Testis (tissue), 2 donors: ENCODE measurements around the gene PRKN.

Experiments used
- POLR2A ChIP-seq: fragments of 450-650 bp; IDR thresholded peaks from one replicate; pipeline ENCODE4 v1.6.1; 2017; ENCODE audit warnings: antibody characterized with exemption, mild to moderate bottlenecking, moderate library complexity
- TF ChIP-seq, protein P1 (sequence below), 3 experiments: fragments of 450-650 bp in 2 of 3; fragments of 200-600 bp in 1 of 3; sonication (generic) in 1 of 3; IDR thresholded peaks; one replicate each; pipeline ENCODE4 v1.5.1; 2016 to 2019; ENCODE audit warnings: antibody characterized with exemption in 3 of 3, mild to moderate bottlenecking in 2 of 3, moderate library complexity in 1 of 3

DNA sequence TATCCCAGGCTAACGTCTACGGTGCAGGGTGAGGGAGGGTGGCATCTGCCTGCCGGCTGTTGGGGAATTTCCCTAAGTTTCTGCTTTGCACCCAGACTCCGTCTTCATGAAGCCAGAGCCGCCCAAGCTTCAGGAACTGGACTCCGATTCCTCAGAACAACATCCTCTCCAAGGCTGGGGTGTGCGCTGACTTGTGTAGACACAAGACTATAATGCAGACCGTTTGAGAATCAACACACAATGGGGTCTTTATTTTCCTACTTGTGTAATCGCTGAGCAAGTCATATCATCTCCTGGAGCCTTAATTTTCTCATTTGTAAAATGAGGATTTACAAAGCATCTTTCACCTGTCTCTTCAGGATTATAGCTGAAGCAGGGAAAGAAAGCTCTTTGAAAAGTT, 1293.2 kb downstream of the PRKN start:
- TF ChIP-seq, protein P1, sequence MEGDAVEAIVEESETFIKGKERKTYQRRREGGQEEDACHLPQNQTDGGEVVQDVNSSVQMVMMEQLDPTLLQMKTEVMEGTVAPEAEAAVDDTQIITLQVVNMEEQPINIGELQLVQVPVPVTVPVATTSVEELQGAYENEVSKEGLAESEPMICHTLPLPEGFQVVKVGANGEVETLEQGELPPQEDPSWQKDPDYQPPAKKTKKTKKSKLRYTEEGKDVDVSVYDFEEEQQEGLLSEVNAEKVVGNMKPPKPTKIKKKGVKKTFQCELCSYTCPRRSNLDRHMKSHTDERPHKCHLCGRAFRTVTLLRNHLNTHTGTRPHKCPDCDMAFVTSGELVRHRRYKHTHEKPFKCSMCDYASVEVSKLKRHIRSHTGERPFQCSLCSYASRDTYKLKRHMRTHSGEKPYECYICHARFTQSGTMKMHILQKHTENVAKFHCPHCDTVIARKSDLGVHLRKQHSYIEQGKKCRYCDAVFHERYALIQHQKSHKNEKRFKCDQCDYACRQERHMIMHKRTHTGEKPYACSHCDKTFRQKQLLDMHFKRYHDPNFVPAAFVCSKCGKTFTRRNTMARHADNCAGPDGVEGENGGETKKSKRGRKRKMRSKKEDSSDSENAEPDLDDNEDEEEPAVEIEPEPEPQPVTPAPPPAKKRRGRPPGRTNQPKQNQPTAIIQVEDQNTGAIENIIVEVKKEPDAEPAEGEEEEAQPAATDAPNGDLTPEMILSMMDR (IDR thresholded peaks at IDR 0.05): no peak
- TF ChIP-seq POLR2A: no peak
